H1 (cell line): ENCODE measurements around the gene DSTN. TPM values are rescaled to one million over a fixed set of nuclear protein-coding genes. Genes with fewer than 3 reads are reported as not detected.

Experiments
- CBX5 ChIP-seq: fragments of 300-800, 300-1000 bp; sonication (generic); IDR thresholded peaks from 2 replicates; pipeline ENCODE4 v1.7.1; 2016; ENCODE audit warnings: antibody characterized with exemption, low read length, low read depth
- CEBPB ChIP-seq: IDR thresholded peaks from 2 replicates; pipeline ENCODE4 v1.6.1; 2012; ENCODE audit warnings: low read depth, low read length
- CHD1 ChIP-seq: IDR thresholded peaks from 2 replicates; pipeline ENCODE4 v1.6.1; 2012; ENCODE audit warnings: low read depth, low read length, improper control_type of control experiment
- KDM1A ChIP-seq: fragments of 200-600, 300-600 bp; sonication (generic); IDR thresholded peaks from 2 replicates; pipeline ENCODE4 v1.7.1; 2016; ENCODE audit warnings: mild to moderate bottlenecking, low read length, borderline replicate concordance
- PHF8 ChIP-seq: fragments of 200-600 bp; sonication (generic); conservative IDR thresholded peaks from 2 replicates; pipeline ENCODE4 v1.7.1; 2012; ENCODE audit warnings: low read depth, mild to moderate bottlenecking, inconsistent platforms, low read length, moderate library complexity
- POLR2A ChIP-seq, 2 experiments: IDR thresholded peaks; 1 replicate in 1 of 2; 2 replicates in 1 of 2; pipeline ENCODE4 v1.6.1; 2011; ENCODE audit warnings: low read depth in 2 of 2, low read length in 2 of 2, mild to moderate bottlenecking in 2 of 2; ENCODE audit errors: control extremely low read depth in 1 of 2
- RNF2 ChIP-seq: fragments of 200-900, 300-1000 bp; sonication (generic); IDR thresholded peaks from 2 replicates; pipeline ENCODE4 v1.7.1; 2016; ENCODE audit warnings: borderline replicate concordance, low read depth, mild to moderate bottlenecking, antibody characterized with exemption, low read length; ENCODE audit not compliant: poor library complexity, severe bottlenecking; ENCODE audit errors: missing control alignments
- RXRA ChIP-seq: IDR thresholded peaks from 2 replicates; pipeline ENCODE4 v1.6.1; 2011; ENCODE audit warnings: low read depth, mild to moderate bottlenecking, low read length, moderate library complexity; ENCODE audit not compliant: insufficient read depth
- YY1 ChIP-seq: IDR thresholded peaks from 2 replicates; pipeline ENCODE4 v1.6.1; 2011; ENCODE audit warnings: low read depth, mild to moderate bottlenecking, low read length
- polyA plus RNA-seq, 7 experiments: library from polyadenylated mRNA; depleted of rRNA in 3 of 7; stranded (reverse) in 5 of 7; unstranded in 2 of 7; fragments of >200 nt in 5 of 7; fragments of 200-250 nt in 2 of 7; gene quantifications; 1 replicate in 5 of 7; 2 replicates in 1 of 7; 4 replicates in 1 of 7; pipeline versions ENCODE4 v1.2.1 to v1.2.3, GENCODE V29; 2011 to 2013; ENCODE audit warnings: missing spikeins in 2 of 7, mixed read lengths in 2 of 7
- total RNA-seq: library from RNA; stranded (reverse); fragmentation: NEBNext Ultra II Directional; extraction: Animal tissue kit (Norgen Biotek cat#: 25700); gene quantifications from 2 replicates; pipeline ENCODE4 v1.2.1, GENCODE V29; 2021
- TF ChIP-seq, protein P1 (sequence below): IDR thresholded peaks from 2 replicates; pipeline ENCODE4 v1.6.1; 2011; ENCODE audit warnings: low read length, improper control_type of control experiment

DSTN gene
- total and polyA plus RNA-seq, 2 of the 8 experiments (the other 6 are each of a cell fraction or from before 2014, with no cell fraction given): 43.3 to 208 TPM

DNA sequence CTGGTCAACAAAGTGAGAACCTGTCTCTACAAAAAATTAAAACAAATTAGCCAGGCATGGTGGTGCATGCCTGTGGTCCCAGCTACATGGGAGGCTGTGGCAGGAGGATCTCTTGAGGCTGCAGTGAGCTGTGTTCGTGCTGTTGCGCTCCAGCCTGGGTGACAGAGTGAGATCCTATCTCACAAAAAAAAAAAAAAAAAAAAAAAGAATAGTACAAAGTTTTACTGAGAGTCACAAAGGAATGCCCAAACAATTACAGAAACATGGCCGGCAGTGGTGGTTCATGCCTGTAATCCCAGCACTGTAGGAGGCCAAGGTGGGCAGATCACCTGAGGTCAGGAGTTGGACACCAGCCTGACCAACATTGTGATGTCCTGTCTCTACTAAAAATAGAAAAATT is 14.8 kb upstream of the DSTN start (continued):
- no peak for TF ChIP-seq CEBPB
- no peak for TF ChIP-seq RXRA
- TF ChIP-seq PHF8: no peak
- TF ChIP-seq, protein P1, sequence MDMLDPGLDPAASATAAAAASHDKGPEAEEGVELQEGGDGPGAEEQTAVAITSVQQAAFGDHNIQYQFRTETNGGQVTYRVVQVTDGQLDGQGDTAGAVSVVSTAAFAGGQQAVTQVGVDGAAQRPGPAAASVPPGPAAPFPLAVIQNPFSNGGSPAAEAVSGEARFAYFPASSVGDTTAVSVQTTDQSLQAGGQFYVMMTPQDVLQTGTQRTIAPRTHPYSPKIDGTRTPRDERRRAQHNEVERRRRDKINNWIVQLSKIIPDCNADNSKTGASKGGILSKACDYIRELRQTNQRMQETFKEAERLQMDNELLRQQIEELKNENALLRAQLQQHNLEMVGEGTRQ: no peak
- no peak for TF ChIP-seq KDM1A
- no peak for TF ChIP-seq RNF2
- TF ChIP-seq POLR2A (IDR thresholded peaks at IDR 0.05; ENCODE audit: control extremely low read depth in 1 of 2, low read depth in 2 of 2, low read length in 2 of 2): no peak
- TF ChIP-seq CBX5: no peak
- no peak for TF ChIP-seq YY1
- TF ChIP-seq CHD1: no peak
